Measurements from ENCODE around the gene TBC1D7. TPM values are rescaled to one million over a fixed set of nuclear protein-coding genes. Genes with fewer than 3 reads are reported as not detected.

TBC1D7 gene
- polyA plus RNA-seq, 1 donor from 2014 or later = 67.9 TPM

- Histone ChIP-seq H3K4me2 (ENCODE audit: low read length) (no peak overlapping the region), H3K79me2 (replicated peaks; ENCODE audit: insufficient read depth, low read length) (no peaks in the 10 kb centered on the region), H3K9me3 (ENCODE audit: low read length) (peaks cover 11% of the 10 kb centered on the region), H3K4me3 (ENCODE audit: low read length) (no peak overlapping the region), H3K9ac (ENCODE audit: low read length) (no peak overlapping the region), H2AFZ (ENCODE audit: low read depth, low read length) (no peak overlapping the region), H3F3A (ENCODE audit: insufficient read depth, low read length, poor library complexity, severe bottlenecking) (no peaks in the 10 kb centered on the region), H3K9me2 (ENCODE audit: insufficient read depth, low read length) (no peaks in the 10 kb centered on the region), H3K27ac (ENCODE audit: low read length) (no peak overlapping the region), H3K36me3 (ENCODE audit: insufficient read depth, low read length) (peaks cover 12% of the 10 kb centered on the region), H3K27me3 (ENCODE audit: insufficient read depth, low read depth, low read length) (no peaks in the 10 kb centered on the region), H4K20me1 (ENCODE audit: insufficient read depth) (no peaks in the 10 kb centered on the region)
- TF ChIP-seq EZH2 (IDR thresholded peaks at IDR 0.05; ENCODE audit: borderline replicate concordance, insufficient read depth, low read length, poor library complexity, severe bottlenecking) (no peak), CTCF (IDR thresholded peaks at IDR 0.05; ENCODE audit: poor library complexity, severe bottlenecking) (no peak), REST (IDR thresholded peaks at IDR 0.05; ENCODE audit: borderline replicate concordance) (no peak), TAF1 (IDR thresholded peaks at IDR 0.05; ENCODE audit: low read depth) (no peak), MXI1 (conservative IDR thresholded peaks at IDR 0.05; ENCODE audit: poor library complexity, severe bottlenecking) (no peak), POLR2AphosphoS5 (IDR thresholded peaks at IDR 0.05) (no peak), RAD21 (conservative IDR thresholded peaks at IDR 0.05) (no peak), SMC3 (conservative IDR thresholded peaks at IDR 0.05; ENCODE audit: poor library complexity) (no peak), EP300 (conservative IDR thresholded peaks at IDR 0.05; ENCODE audit: poor library complexity, severe bottlenecking) (no peak)
These were observed 38.0 kb downstream of the TBC1D7 start for GRCh38 chr6:13290335-13290734.

- no peak overlapping the region for H3K4me2 ChIP-seq (ENCODE audit: low read length)
- H3K36me3 ChIP-seq (ENCODE audit: insufficient read depth, low read length) = peaks cover 12% of the 10 kb centered on the region
- no peaks in the 10 kb centered on the region for H3K27me3 ChIP-seq (ENCODE audit: insufficient read depth, low read depth, low read length)
- H3K27ac ChIP-seq (ENCODE audit: low read length) = peak overlapping the region; percentile 3
- H3K9me2 ChIP-seq (ENCODE audit: insufficient read depth, low read length) = no peaks in the 10 kb centered on the region
- H3K79me2 ChIP-seq (replicated peaks; ENCODE audit: insufficient read depth, low read length) = no peaks in the 10 kb centered on the region
- H2AFZ ChIP-seq (ENCODE audit: low read depth, low read length) = no peak overlapping the region
- H3F3A ChIP-seq (ENCODE audit: insufficient read depth, low read length, poor library complexity, severe bottlenecking) = no peaks in the 10 kb centered on the region
- TF ChIP-seq SMC3 (conservative IDR thresholded peaks at IDR 0.05; ENCODE audit: poor library complexity) = no peak
- TF ChIP-seq EZH2 (IDR thresholded peaks at IDR 0.05; ENCODE audit: borderline replicate concordance, insufficient read depth, low read length, poor library complexity, severe bottlenecking) = no peak
- TF ChIP-seq POLR2AphosphoS5 (IDR thresholded peaks at IDR 0.05) = no peak
- TF ChIP-seq CTCF (IDR thresholded peaks at IDR 0.05; ENCODE audit: poor library complexity, severe bottlenecking) = no peak
- TF ChIP-seq RAD21 (conservative IDR thresholded peaks at IDR 0.05) = no peak
- no peak for TF ChIP-seq EP300 (conservative IDR thresholded peaks at IDR 0.05; ENCODE audit: poor library complexity, severe bottlenecking)
- no peak for TF ChIP-seq MXI1 (conservative IDR thresholded peaks at IDR 0.05; ENCODE audit: poor library complexity, severe bottlenecking)
- TF ChIP-seq TAF1 (IDR thresholded peaks at IDR 0.05; ENCODE audit: low read depth) = no peak
- TF ChIP-seq REST (IDR thresholded peaks at IDR 0.05; ENCODE audit: borderline replicate concordance) = no peak
- H4K20me1 ChIP-seq (ENCODE audit: insufficient read depth) = no peaks in the 10 kb centered on the region
- peaks cover 11% of the 10 kb centered on the region for H3K9me3 ChIP-seq (ENCODE audit: low read length)
- H3K9ac ChIP-seq (ENCODE audit: low read length) = no peak overlapping the region
- no peak overlapping the region for H3K4me3 ChIP-seq (ENCODE audit: low read length)
These were observed 38.5 kb downstream of the TBC1D7 start for GRCh38 chr6:13289789-13290318.
